ENCODE results near the gene CCL22.

DNA sequence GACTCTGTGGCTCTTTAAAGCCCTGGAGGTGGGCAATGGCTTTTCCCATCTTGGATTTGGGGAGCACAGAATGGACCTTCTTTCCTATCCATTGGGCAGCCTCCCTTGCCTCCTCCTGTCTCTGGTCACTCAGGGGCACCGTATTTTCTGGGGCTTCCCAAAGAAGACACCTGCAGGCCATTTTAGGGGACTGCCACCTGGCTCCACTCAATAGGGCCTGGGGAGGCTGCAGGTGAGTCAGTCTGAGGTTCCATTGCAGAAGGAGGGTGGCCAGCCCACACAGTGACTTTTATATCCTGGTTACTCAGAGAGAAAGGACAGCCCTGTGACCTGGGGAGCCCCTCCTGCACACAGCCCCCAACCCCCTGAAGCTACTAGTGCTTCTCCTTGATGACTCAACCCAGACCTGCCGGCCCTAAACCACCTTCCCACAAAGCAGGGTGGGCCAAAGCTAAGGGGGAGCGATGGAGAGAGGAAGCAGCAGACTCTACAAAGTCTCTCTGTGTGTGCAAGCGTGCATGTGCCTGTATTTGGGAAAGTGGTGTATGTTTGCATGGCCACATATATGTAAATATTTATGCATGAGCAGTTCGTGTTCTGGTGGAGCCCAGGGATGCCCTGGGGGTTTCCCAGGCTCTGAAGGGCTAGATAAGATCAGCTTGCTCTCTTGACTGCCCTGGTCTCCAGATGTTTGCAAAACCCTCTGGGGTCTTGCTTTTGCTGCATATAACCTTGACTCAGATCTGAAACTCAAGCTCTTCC lies 18.7 kb downstream of the CCL22 start:
- TF ChIP-seq POLR2A (IDR thresholded peaks at IDR 0.05), result no peak
- TF ChIP-seq, protein P1, sequence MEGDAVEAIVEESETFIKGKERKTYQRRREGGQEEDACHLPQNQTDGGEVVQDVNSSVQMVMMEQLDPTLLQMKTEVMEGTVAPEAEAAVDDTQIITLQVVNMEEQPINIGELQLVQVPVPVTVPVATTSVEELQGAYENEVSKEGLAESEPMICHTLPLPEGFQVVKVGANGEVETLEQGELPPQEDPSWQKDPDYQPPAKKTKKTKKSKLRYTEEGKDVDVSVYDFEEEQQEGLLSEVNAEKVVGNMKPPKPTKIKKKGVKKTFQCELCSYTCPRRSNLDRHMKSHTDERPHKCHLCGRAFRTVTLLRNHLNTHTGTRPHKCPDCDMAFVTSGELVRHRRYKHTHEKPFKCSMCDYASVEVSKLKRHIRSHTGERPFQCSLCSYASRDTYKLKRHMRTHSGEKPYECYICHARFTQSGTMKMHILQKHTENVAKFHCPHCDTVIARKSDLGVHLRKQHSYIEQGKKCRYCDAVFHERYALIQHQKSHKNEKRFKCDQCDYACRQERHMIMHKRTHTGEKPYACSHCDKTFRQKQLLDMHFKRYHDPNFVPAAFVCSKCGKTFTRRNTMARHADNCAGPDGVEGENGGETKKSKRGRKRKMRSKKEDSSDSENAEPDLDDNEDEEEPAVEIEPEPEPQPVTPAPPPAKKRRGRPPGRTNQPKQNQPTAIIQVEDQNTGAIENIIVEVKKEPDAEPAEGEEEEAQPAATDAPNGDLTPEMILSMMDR (IDR thresholded peaks at IDR 0.05), result no peak
